HepG2 (cell line): Measurements from ENCODE around the gene RARA. TPM values are rescaled to one million over a fixed set of nuclear protein-coding genes. Genes with fewer than 3 reads are reported as not detected.

Source experiments
- ELF1 ChIP-seq: sonication (generic); formaldehyde crosslinking; IDR thresholded peaks from 2 replicates; pipeline ENCODE4 v1.4.0; 2020; ENCODE audit warnings: missing genetic modification reagents
- GFI1 ChIP-seq: sonication (generic); formaldehyde crosslinking; IDR thresholded peaks from 2 replicates; pipeline ENCODE4 v1.5.0; 2020; ENCODE audit warnings: missing genetic modification reagents, mild to moderate bottlenecking, borderline replicate concordance
- KDM3A ChIP-seq: IDR thresholded peaks from 2 replicates; pipeline ENCODE4 v1.6.1; 2018; ENCODE audit warnings: low read depth, missing compliant biosample characterization
- PHF21A ChIP-seq: sonication (generic); formaldehyde crosslinking; IDR thresholded peaks from 2 replicates; pipeline ENCODE4 v1.5.0; 2020; ENCODE audit warnings: mild to moderate bottlenecking, missing genetic modification reagents
- PRDM10 ChIP-seq: sonication (generic); formaldehyde crosslinking; IDR thresholded peaks from 2 replicates; pipeline ENCODE4 v1.4.0; 2020; ENCODE audit warnings: low read depth, missing genetic modification reagents
- SCMH1 ChIP-seq: sonication (generic); formaldehyde crosslinking; IDR thresholded peaks from 2 replicates; pipeline ENCODE4 v1.9.0; 2021; ENCODE audit warnings: missing genetic modification reagents, mild to moderate bottlenecking, borderline replicate concordance
- SIX4 ChIP-seq: sonication (generic); formaldehyde crosslinking; IDR thresholded peaks from 2 replicates; pipeline ENCODE4 v1.4.0; 2020; ENCODE audit warnings: missing genetic modification reagents
- SP1 ChIP-seq, 2 experiments: fragments of 450-650 bp in 1 of 2; sonication (generic) in 1 of 2; formaldehyde crosslinking in 1 of 2; IDR thresholded peaks; 2 replicates each; pipeline versions ENCODE4 v1.4.0 to v1.6.1; 2016 to 2020; ENCODE audit warnings: missing genetic modification reagents in 1 of 2
- TCF7L2 ChIP-seq: IDR thresholded peaks from 2 replicates; pipeline ENCODE4 v1.6.1; 2011; ENCODE audit warnings: mild to moderate bottlenecking, low read depth, low read length, moderate library complexity
- TEAD3 ChIP-seq: optimal IDR thresholded peaks from 2 replicates; pipeline ENCODE3; 2016; ENCODE audit warnings: borderline replicate concordance
- TFAP4 ChIP-seq: sonication (generic); IDR thresholded peaks from 2 replicates; pipeline ENCODE4 v1.6.1; 2016; ENCODE audit warnings: low read depth, borderline replicate concordance
- THAP11 ChIP-seq: IDR thresholded peaks from 2 replicates; pipeline ENCODE4 v1.6.1; 2016; ENCODE audit warnings: missing biosample characterization, missing genetic modification reagents
- TRIM24 ChIP-seq: sonication (generic); formaldehyde crosslinking; IDR thresholded peaks from 2 replicates; pipeline ENCODE4 v1.8.0; 2022; ENCODE audit warnings: mild to moderate bottlenecking, missing genetic modification reagents
- YEATS4 ChIP-seq: sonication (generic); formaldehyde crosslinking; IDR thresholded peaks from 2 replicates; pipeline ENCODE4 v1.4.0; 2020; ENCODE audit warnings: missing genetic modification reagents, borderline replicate concordance
- ZBTB42 ChIP-seq: sonication (generic); formaldehyde crosslinking; IDR thresholded peaks from 2 replicates; pipeline ENCODE4 v1.5.0; 2020; ENCODE audit warnings: mild to moderate bottlenecking, missing genetic modification reagents
- ZNF142 ChIP-seq: sonication (generic); formaldehyde crosslinking; IDR thresholded peaks from 2 replicates; pipeline ENCODE4 v1.4.0; 2020; ENCODE audit warnings: missing genetic modification reagents
- ZNF337 ChIP-seq: sonication (generic); formaldehyde crosslinking; IDR thresholded peaks from 2 replicates; pipeline ENCODE4 v1.5.1; 2020; ENCODE audit warnings: missing genetic modification reagents, low read depth, mild to moderate bottlenecking, borderline replicate concordance
- ZNF510 ChIP-seq: sonication (generic); formaldehyde crosslinking; IDR thresholded peaks from 2 replicates; pipeline ENCODE4 v1.4.0; 2020; ENCODE audit warnings: low read depth, mild to moderate bottlenecking, missing genetic modification reagents
- polyA plus RNA-seq, 8 experiments: library from polyadenylated mRNA; depleted of rRNA in 3 of 8; stranded (reverse) in 7 of 8; unstranded in 1 of 8; fragments of >200 nt; fragmentation: Illumina TruSeq in 4 of 8; extraction: Trizol in 4 of 8; gene quantifications; 2 replicates each; pipeline versions ENCODE4 v1.2.1 to v1.2.3, GENCODE V29; 2011 to 2016; ENCODE audit warnings: low read depth in 4 of 8, missing spikeins in 1 of 8, mixed read lengths in 1 of 8; ENCODE audit not compliant: insufficient read depth in 1 of 8
- total RNA-seq, 5 experiments: library from RNA; depleted of rRNA; stranded (reverse); fragments of >200 nt; fragmentation: Illumina TruSeq; extraction: Trizol; gene quantifications; 2 replicates each; pipeline ENCODE4 v1.2.3, GENCODE V29; 2016; ENCODE audit warnings: low read depth in 1 of 5

Gene RARA
- total and polyA plus RNA-seq, 2 of the 13 experiments (the other 11 are each of a cell fraction or from before 2014, with no cell fraction given) = 6.4 to 8.6 TPM

- TF ChIP-seq ZNF337 (CRISPR knock-in tag) = 0 out of 2 replicates have a peak, but pooled peaks have one; percentile 22
- no peak; the same call in none of the 2 replicates for TF ChIP-seq PHF21A (CRISPR knock-in tag)
- no peak for TF ChIP-seq TCF7L2
- 0 out of 2 replicates have a peak, but pooled peaks have one; percentile 32 for TF ChIP-seq PRDM10 (CRISPR knock-in tag)
- peak; percentile 76; the same call in 1 of the 2 replicates for TF ChIP-seq ZNF142
- no peak for TF ChIP-seq SCMH1 (CRISPR knock-in tag)
- no peak for TF ChIP-seq SIX4 (CRISPR knock-in tag)
- TF ChIP-seq TRIM24 = no peak
- TF ChIP-seq ELF1 (CRISPR knock-in tag) = 0 out of 2 replicates have a peak, but pooled peaks have one; percentile 16
- TF ChIP-seq TFAP4 = peak; percentile 82; the same call in 1 of the 2 replicates
- TF ChIP-seq KDM3A = 0 out of 2 replicates have a peak, but pooled peaks have one; percentile 11
- TF ChIP-seq THAP11 = peak; percentile 56; the same call in 1 of the 2 replicates
- TF ChIP-seq YEATS4 (CRISPR knock-in tag) = peak; percentile 83
- TF ChIP-seq ZBTB42 = peak; percentile 99
- TF ChIP-seq GFI1 (CRISPR knock-in tag) = peak; percentile 91
- no peak for TF ChIP-seq SP1 (IDR thresholded peaks at IDR 0.05)
- TF ChIP-seq SP1 (CRISPR knock-in tag; IDR thresholded peaks at IDR 0.05) = no peak
- TF ChIP-seq TEAD3 = peak; percentile 94
- TF ChIP-seq ZNF510 (CRISPR knock-in tag) = no peak
Measured at GRCh38 chr17:40316571-40317344, 7.8 kb downstream of the RARA start (continued).
